Measurements from ENCODE around the gene DDX6.

The DDX6 gene

DNA sequence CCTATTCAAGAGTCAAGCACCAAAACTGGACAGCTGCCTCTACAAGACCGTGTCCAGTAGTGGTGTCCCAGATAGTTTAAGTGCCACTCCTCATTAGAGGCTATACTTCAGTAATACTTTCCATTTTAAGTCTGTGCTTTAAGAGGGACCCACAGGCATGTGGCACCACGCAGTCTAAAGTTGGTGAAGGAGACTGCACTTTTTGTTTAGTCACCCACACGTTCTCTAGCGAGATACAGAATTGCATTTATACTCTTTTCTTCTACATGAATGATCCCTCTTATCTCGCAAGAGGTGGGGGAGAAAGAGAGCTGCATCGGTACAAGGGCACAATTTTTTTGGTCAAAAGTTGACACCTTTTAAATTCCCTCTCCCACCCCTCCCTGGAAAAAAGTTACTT lies 41.5 kb downstream of the DDX6 start:
- ATAC-seq, result no peak
- TF ChIP-seq ZNF565 (CRISPR knock-in tag; conservative IDR thresholded peaks at IDR 0.05; ENCODE audit: low read depth), result no peak

DNA sequence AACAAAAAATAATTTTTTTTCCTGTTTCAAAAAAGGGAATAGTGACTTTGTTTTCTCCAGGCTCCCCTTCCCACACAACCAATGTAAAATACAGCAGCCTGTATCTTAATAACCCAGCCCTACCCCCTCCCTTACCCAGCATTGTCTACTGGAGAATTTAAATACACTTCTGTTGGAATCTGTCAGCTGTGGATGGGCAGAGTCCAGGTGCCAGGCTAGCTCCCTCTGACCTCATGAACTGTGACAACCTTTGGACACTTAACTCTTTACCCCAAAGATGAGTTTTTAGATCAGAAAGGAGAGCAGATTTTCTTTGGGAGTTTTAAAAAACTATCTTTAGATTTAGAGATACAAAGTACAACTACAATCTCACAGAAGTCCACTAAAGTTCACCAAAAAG lies 42.9 kb downstream of the DDX6 start:
- no peak for ATAC-seq

GRCh38 chr11:118746988-118747585 lies 43.9 kb downstream of the DDX6 start:
- TF ChIP-seq ZNF565 (CRISPR knock-in tag; conservative IDR thresholded peaks at IDR 0.05; ENCODE audit: low read depth), result no peak
- TF ChIP-seq GLIS3 (CRISPR knock-in tag; IDR thresholded peaks at IDR 0.05), result no peak
- TF ChIP-seq ZNF8 (CRISPR knock-in tag; IDR thresholded peaks at IDR 0.05), result no peak
- TF ChIP-seq CSDC2 (CRISPR knock-in tag; IDR thresholded peaks at IDR 0.05), result no peak
- no peak for TF ChIP-seq ISL1 (CRISPR knock-in tag; IDR thresholded peaks at IDR 0.05)
- no peak for TF ChIP-seq ZFP30 (CRISPR knock-in tag; IDR thresholded peaks at IDR 0.05)
- no peak for TF ChIP-seq BACH2 (CRISPR knock-in tag; IDR thresholded peaks at IDR 0.05; ENCODE audit: borderline replicate concordance)
- TF ChIP-seq, protein P1, sequence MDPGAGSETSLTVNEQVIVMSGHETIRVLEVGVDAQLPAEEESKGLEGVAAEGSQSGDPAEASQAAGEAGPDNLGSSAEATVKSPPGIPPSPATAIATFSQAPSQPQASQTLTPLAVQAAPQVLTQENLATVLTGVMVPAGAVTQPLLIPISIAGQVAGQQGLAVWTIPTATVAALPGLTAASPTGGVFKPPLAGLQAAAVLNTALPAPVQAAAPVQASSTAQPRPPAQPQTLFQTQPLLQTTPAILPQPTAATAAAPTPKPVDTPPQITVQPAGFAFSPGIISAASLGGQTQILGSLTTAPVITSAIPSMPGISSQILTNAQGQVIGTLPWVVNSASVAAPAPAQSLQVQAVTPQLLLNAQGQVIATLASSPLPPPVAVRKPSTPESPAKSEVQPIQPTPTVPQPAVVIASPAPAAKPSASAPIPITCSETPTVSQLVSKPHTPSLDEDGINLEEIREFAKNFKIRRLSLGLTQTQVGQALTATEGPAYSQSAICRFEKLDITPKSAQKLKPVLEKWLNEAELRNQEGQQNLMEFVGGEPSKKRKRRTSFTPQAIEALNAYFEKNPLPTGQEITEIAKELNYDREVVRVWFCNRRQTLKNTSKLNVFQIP (CRISPR knock-in tag; IDR thresholded peaks at IDR 0.05; ENCODE audit: borderline replicate concordance, low read depth), result no peak
- no peak; the same call in 1 of the 2 replicates for TF ChIP-seq ESRRG (CRISPR knock-in tag; IDR thresholded peaks at IDR 0.05)
- no peak for TF ChIP-seq ZFP3 (CRISPR knock-in tag; IDR thresholded peaks at IDR 0.05)
- ATAC-seq, result no peak

More for the DNA sequence above, 42.9 kb downstream of the DDX6 start:
- TF ChIP-seq ZNF565 (CRISPR knock-in tag; conservative IDR thresholded peaks at IDR 0.05; ENCODE audit: low read depth) (no peak), ZFP30 (CRISPR knock-in tag; IDR thresholded peaks at IDR 0.05) (no peak), ARNTL (CRISPR knock-in tag; IDR thresholded peaks at IDR 0.05; ENCODE audit: borderline replicate concordance, low read depth) (no peak), ESRRG (CRISPR knock-in tag; IDR thresholded peaks at IDR 0.05) (no peak), SNAI2 (CRISPR knock-in tag; IDR thresholded peaks at IDR 0.05) (no peak), RARB (CRISPR knock-in tag; IDR thresholded peaks at IDR 0.05) (no peak), CSRNP3 (CRISPR knock-in tag; IDR thresholded peaks at IDR 0.05) (no peak), TOX (CRISPR knock-in tag; IDR thresholded peaks at IDR 0.05; ENCODE audit: borderline replicate concordance) (no peak), BACH2 (CRISPR knock-in tag; IDR thresholded peaks at IDR 0.05; ENCODE audit: borderline replicate concordance) (no peak), CSDC2 (CRISPR knock-in tag; IDR thresholded peaks at IDR 0.05) (no peak), TCF4 (CRISPR knock-in tag; IDR thresholded peaks at IDR 0.05; ENCODE audit: borderline replicate concordance) (no peak)
- TF ChIP-seq, protein P1 (CRISPR knock-in tag; IDR thresholded peaks at IDR 0.05; ENCODE audit: borderline replicate concordance, low read depth), result no peak
- TF ChIP-seq, protein P2, sequence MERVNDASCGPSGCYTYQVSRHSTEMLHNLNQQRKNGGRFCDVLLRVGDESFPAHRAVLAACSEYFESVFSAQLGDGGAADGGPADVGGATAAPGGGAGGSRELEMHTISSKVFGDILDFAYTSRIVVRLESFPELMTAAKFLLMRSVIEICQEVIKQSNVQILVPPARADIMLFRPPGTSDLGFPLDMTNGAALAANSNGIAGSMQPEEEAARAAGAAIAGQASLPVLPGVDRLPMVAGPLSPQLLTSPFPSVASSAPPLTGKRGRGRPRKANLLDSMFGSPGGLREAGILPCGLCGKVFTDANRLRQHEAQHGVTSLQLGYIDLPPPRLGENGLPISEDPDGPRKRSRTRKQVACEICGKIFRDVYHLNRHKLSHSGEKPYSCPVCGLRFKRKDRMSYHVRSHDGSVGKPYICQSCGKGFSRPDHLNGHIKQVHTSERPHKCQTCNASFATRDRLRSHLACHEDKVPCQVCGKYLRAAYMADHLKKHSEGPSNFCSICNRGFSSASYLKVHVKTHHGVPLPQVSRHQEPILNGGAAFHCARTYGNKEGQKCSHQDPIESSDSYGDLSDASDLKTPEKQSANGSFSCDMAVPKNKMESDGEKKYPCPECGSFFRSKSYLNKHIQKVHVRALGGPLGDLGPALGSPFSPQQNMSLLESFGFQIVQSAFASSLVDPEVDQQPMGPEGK (CRISPR knock-in tag; IDR thresholded peaks at IDR 0.05; ENCODE audit: borderline replicate concordance), result no peak

- ATAC-seq, result peak; percentile 43
- no peak for TF ChIP-seq ZNF565 (CRISPR knock-in tag; conservative IDR thresholded peaks at IDR 0.05; ENCODE audit: low read depth)
- peak; percentile 97 for TF ChIP-seq TCF4 (CRISPR knock-in tag; IDR thresholded peaks at IDR 0.05; ENCODE audit: borderline replicate concordance)
- TF ChIP-seq ISL1 (CRISPR knock-in tag; IDR thresholded peaks at IDR 0.05), result peak; percentile 41; the same call in 1 of the 2 replicates
- peak; percentile 59 for TF ChIP-seq ZNF70 (CRISPR knock-in tag; IDR thresholded peaks at IDR 0.05)
- no peak for TF ChIP-seq CSDC2 (CRISPR knock-in tag; IDR thresholded peaks at IDR 0.05)
- TF ChIP-seq, protein P3, sequence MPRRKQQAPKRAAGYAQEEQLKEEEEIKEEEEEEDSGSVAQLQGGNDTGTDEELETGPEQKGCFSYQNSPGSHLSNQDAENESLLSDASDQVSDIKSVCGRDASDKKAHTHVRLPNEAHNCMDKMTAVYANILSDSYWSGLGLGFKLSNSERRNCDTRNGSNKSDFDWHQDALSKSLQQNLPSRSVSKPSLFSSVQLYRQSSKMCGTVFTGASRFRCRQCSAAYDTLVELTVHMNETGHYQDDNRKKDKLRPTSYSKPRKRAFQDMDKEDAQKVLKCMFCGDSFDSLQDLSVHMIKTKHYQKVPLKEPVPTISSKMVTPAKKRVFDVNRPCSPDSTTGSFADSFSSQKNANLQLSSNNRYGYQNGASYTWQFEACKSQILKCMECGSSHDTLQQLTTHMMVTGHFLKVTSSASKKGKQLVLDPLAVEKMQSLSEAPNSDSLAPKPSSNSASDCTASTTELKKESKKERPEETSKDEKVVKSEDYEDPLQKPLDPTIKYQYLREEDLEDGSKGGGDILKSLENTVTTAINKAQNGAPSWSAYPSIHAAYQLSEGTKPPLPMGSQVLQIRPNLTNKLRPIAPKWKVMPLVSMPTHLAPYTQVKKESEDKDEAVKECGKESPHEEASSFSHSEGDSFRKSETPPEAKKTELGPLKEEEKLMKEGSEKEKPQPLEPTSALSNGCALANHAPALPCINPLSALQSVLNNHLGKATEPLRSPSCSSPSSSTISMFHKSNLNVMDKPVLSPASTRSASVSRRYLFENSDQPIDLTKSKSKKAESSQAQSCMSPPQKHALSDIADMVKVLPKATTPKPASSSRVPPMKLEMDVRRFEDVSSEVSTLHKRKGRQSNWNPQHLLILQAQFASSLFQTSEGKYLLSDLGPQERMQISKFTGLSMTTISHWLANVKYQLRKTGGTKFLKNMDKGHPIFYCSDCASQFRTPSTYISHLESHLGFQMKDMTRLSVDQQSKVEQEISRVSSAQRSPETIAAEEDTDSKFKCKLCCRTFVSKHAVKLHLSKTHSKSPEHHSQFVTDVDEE (CRISPR knock-in tag; IDR thresholded peaks at IDR 0.05), result peak; percentile 76; the same call in 1 of the 2 replicates
- TF ChIP-seq ARNTL (CRISPR knock-in tag; IDR thresholded peaks at IDR 0.05; ENCODE audit: borderline replicate concordance, low read depth), result no peak
- TF ChIP-seq ZFP3 (CRISPR knock-in tag; IDR thresholded peaks at IDR 0.05), result no peak
- peak; percentile 27; the same call in 1 of the 2 replicates for TF ChIP-seq ZNF8 (CRISPR knock-in tag; IDR thresholded peaks at IDR 0.05)
- TF ChIP-seq GLIS3 (CRISPR knock-in tag; IDR thresholded peaks at IDR 0.05), result no peak
Measured at GRCh38 chr11:118744046-118744445, 46.9 kb downstream of the DDX6 start.
